HepG2 (cell line): ENCODE measurements around the gene EBF3. TPM values are rescaled to one million over a fixed set of nuclear protein-coding genes. Genes with fewer than 3 reads are reported as not detected.
A peak's percentile ranks its signal among the peaks of the same experiment; 100 is the strongest.

ENCODE experiments used
- ATAC-seq: fragments of 200-7000 bp; cut with Tn5 transposase; 3 replicates; pipeline ENCODE4 v1.9.1; 2020; ENCODE audit warnings: mild to moderate bottlenecking, moderate library complexity
- BruUV-seq: library from RNA; stranded (reverse); fragments of 400-500 nt; replicated peaks from 2 replicates; lab custom pipeline; 2021; lab: Mats Ljungman, UMichigan
- CTCF ChIA-PET: fragments of 300-600 bp; formaldehyde crosslinking; extraction: SDS; loops from one replicate; lab custom pipeline; 2021; ENCODE audit warnings: low total read pairs, inconsistent platforms, low intra/inter-chr PET ratio; lab: Yijun Ruan, JAX
- POLR2A ChIA-PET: fragments of 350-600 bp; sonication (Branson Sonifier 250); formaldehyde crosslinking; loops from one replicate; lab custom pipeline; 2020; ENCODE audit warnings: antibody characterized with exemption, inconsistent platforms; lab: Yijun Ruan, JAX
- DNase-seq: peaks from one replicate; pipeline ENCODE4 v3.0.0-alpha.2; 2015; ENCODE audit warnings: low spot score
- FAIRE-seq: peaks from 3 replicates; lab custom pipeline; 2011; peaks lifted over from hg19 to GRCh38; lab: Jason Lieb, UNC
- H2AFZ ChIP-seq: one replicate; pipeline ENCODE4 v1.6.1; 2011; ENCODE audit warnings: low read length, inconsistent platforms
- H3K27ac ChIP-seq: fragments of 300-600 bp; 3 replicates; pipeline ENCODE4 v1.8.0; 2011; ENCODE audit warnings: mixed run types, mild to moderate bottlenecking, mixed read lengths, low read length, inconsistent platforms; ENCODE audit not compliant: insufficient read depth; ENCODE audit errors: extremely low read length
- H3K27me3 ChIP-seq, 2 experiments: fragments of 200-600 bp in 1 of 2; 2 replicates in 1 of 2; 3 replicates in 1 of 2; pipeline versions ENCODE4 v1.6.0 to v1.8.0; 2011; ENCODE audit warnings: low read length in 2 of 2, mild to moderate bottlenecking in 2 of 2, moderate library complexity in 2 of 2, inconsistent platforms in 1 of 2; ENCODE audit not compliant: insufficient read depth in 2 of 2, control insufficient read depth in 1 of 2
- H3K36me3 ChIP-seq, 2 experiments: fragments of 200-600 bp in 1 of 2; replicated peaks in 1 of 2; 2 replicates in 1 of 2; 3 replicates in 1 of 2; pipeline versions ENCODE4 v1.5.1 to v1.8.0; 2011; ENCODE audit warnings: low read length in 2 of 2, inconsistent platforms in 1 of 2; ENCODE audit not compliant: insufficient read depth in 2 of 2, control insufficient read depth in 1 of 2
- H3K4me1 ChIP-seq: 2 replicates; pipeline ENCODE4 v1.5.1; 2012; ENCODE audit warnings: low read length, inconsistent platforms; ENCODE audit not compliant: insufficient read depth
- H3K4me2 ChIP-seq: 2 replicates; pipeline ENCODE4 v1.6.0; 2011; ENCODE audit warnings: low read depth, low read length, inconsistent platforms
- H3K4me3 ChIP-seq, 3 experiments: fragments of 200-600 bp in 1 of 3; sonication (generic), shearing (Covaris generic) in 1 of 3; replicated peaks in 1 of 3; 2 replicates each; pipeline ENCODE4 v1.5.1; 2011 to 2016; ENCODE audit warnings: low read length in 3 of 3, inconsistent platforms in 2 of 3, low read depth in 2 of 3, mild to moderate bottlenecking in 2 of 3, control low read depth in 1 of 3, mixed read lengths in 1 of 3; ENCODE audit not compliant: insufficient read depth in 1 of 3
- H3K79me2 ChIP-seq: one replicate; pipeline ENCODE4 v1.6.1; 2011; ENCODE audit warnings: low read length, inconsistent platforms; ENCODE audit not compliant: insufficient read depth
- H3K9ac ChIP-seq: 2 replicates; pipeline ENCODE4 v1.6.0; 2011; ENCODE audit warnings: mild to moderate bottlenecking, low read depth, low read length, inconsistent platforms; ENCODE audit not compliant: insufficient read depth
- H3K9me3 ChIP-seq: 2 replicates; pipeline ENCODE4 v1.5.1; 2012; ENCODE audit warnings: mild to moderate bottlenecking, low read length
- H4K20me1 ChIP-seq: 2 replicates; pipeline ENCODE4 v1.6.0; 2011; ENCODE audit warnings: inconsistent platforms, mild to moderate bottlenecking, low read length, moderate library complexity; ENCODE audit not compliant: insufficient read depth
- CBX2 ChIP-seq, 2 experiments: fragments of 200-600 bp in 1 of 2; sonication (generic); formaldehyde crosslinking in 1 of 2; IDR thresholded peaks; 2 replicates each; pipeline versions ENCODE4 v1.7.0 to v1.8.1; 2018 to 2022; ENCODE audit warnings: low read depth in 2 of 2, low read length in 1 of 2, mild to moderate bottlenecking in 1 of 2, missing genetic modification reagents in 1 of 2
- CEBPG ChIP-seq: IDR thresholded peaks from 2 replicates; pipeline ENCODE4 v1.6.1; 2016
- GATAD1 ChIP-seq: IDR thresholded peaks from 2 replicates; pipeline ENCODE4 v1.6.1; 2016; ENCODE audit warnings: missing genetic modification reagents, missing compliant biosample characterization
- HOXD1 ChIP-seq: sonication (generic); formaldehyde crosslinking; IDR thresholded peaks from 2 replicates; pipeline ENCODE4 v1.5.0; 2020; ENCODE audit warnings: missing genetic modification reagents
- IRF2 ChIP-seq: IDR thresholded peaks from 2 replicates; pipeline ENCODE4 v1.6.1; 2018; ENCODE audit warnings: missing genetic modification reagents, missing compliant biosample characterization
- RXRB ChIP-seq: IDR thresholded peaks from 2 replicates; pipeline ENCODE4 v1.6.1; 2016; ENCODE audit warnings: borderline replicate concordance, missing genetic modification reagents, missing compliant biosample characterization
- STAG1 ChIP-seq: sonication (generic); formaldehyde crosslinking; IDR thresholded peaks from 2 replicates; pipeline ENCODE4 v1.4.0; 2020; ENCODE audit warnings: missing genetic modification reagents
- ZNF33B ChIP-seq: sonication (generic); formaldehyde crosslinking; IDR thresholded peaks from 2 replicates; pipeline ENCODE4 v1.5.1; 2020; ENCODE audit warnings: mild to moderate bottlenecking, missing genetic modification reagents
- ZNF510 ChIP-seq: sonication (generic); formaldehyde crosslinking; IDR thresholded peaks from 2 replicates; pipeline ENCODE4 v1.4.0; 2020; ENCODE audit warnings: low read depth, mild to moderate bottlenecking, missing genetic modification reagents
- WGBS: methylation state at CpG from one replicate; pipeline ENCODE4 v1.1.6; 2017; ENCODE audit warnings: low lambda C conversion rate; 5-methylcytosine and 5-hydroxymethylcytosine counted together
- in situ Hi-C: cut with HindIII; loops from 2 replicates; pipeline ENCODE4 v1.10.0; 2017; ENCODE audit warnings: low pct_unique_long_range_greater_than_20kb; ENCODE audit not compliant: extremely low pct_ligation_motif_present
- intact Hi-C: fragments of 100-400 bp; cut with micrococcal nuclease; formaldehyde crosslinking; loops from one replicate; pipeline ENCODE4 v1.10.0; 2022; ENCODE audit not compliant: unreplicated experiment
- polyA plus RNA-seq, 8 experiments: library from polyadenylated mRNA; depleted of rRNA in 3 of 8; stranded (reverse) in 7 of 8; unstranded in 1 of 8; fragments of >200 nt; fragmentation: Illumina TruSeq in 4 of 8; extraction: Trizol in 4 of 8; gene quantifications; 2 replicates each; pipeline versions ENCODE4 v1.2.1 to v1.2.3, GENCODE V29; 2011 to 2016; ENCODE audit warnings: low read depth in 4 of 8, missing spikeins in 1 of 8, mixed read lengths in 1 of 8; ENCODE audit not compliant: insufficient read depth in 1 of 8
- total RNA-seq, 5 experiments: library from RNA; depleted of rRNA; stranded (reverse); fragments of >200 nt; fragmentation: Illumina TruSeq; extraction: Trizol; gene quantifications; 2 replicates each; pipeline ENCODE4 v1.2.3, GENCODE V29; 2016; ENCODE audit warnings: low read depth in 1 of 5
- TF ChIP-seq, protein P1 (sequence below): sonication (generic); formaldehyde crosslinking; IDR thresholded peaks from 2 replicates; pipeline ENCODE4 v1.5.0; 2020; ENCODE audit warnings: mild to moderate bottlenecking, missing genetic modification reagents, moderate library complexity
- TF ChIP-seq, protein P2 (sequence below): sonication (generic); formaldehyde crosslinking; IDR thresholded peaks from 2 replicates; pipeline ENCODE4 v1.4.0; 2020; ENCODE audit warnings: mild to moderate bottlenecking, missing genetic modification reagents
- TF ChIP-seq, protein P3 (sequence below): sonication (generic); formaldehyde crosslinking; conservative IDR thresholded peaks from 2 replicates; pipeline ENCODE4 v1.4.0; 2020; ENCODE audit warnings: missing genetic modification reagents
- TF ChIP-seq, protein P4 (sequence below): sonication (generic); formaldehyde crosslinking; IDR thresholded peaks from 2 replicates; pipeline ENCODE4 v1.4.0; 2020; ENCODE audit warnings: missing genetic modification reagents, mild to moderate bottlenecking, borderline replicate concordance

EBF3 gene
- total and polyA plus RNA-seq, 2 of the 13 experiments (the other 11 are each of a cell fraction or from before 2014, with no cell fraction given), result not detected

DNA sequence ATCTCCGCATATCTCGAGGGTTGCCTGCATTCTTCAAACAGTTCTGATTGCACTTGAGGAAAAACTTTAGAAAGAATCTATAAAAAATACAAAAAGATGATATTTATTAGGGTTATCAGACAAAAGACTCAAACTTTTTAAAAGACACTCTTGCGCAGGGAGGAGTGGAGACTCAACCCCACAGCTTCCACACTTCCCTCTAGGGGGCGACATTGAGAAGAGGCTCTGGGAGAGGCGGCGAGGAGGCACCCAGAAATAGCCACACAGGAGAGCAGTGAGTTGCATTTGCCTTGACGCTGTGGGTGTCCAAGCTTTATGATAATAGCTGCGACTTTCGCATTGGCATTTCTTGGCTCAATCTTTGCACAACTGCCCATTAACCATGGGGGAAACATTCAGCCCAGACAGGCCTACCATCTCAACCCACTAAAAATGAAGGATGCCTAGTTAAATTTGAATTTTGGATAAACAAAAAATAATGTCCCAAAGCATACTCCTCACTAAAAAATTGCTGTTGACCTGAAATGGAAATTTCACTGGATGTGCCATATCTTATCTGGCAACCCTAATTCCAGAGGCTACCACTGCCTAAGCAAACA, 86.2 kb downstream of the EBF3 start:
- POLR2A ChIA-PET, result no interaction called here
- in situ Hi-C loops, result no loop called here
- CTCF ChIA-PET, result no interaction called here
- TF ChIP-seq CEBPG (no peak), STAG1 (peak; percentile 27; the same call in 1 of the 2 replicates)
- TF ChIP-seq, protein P1, sequence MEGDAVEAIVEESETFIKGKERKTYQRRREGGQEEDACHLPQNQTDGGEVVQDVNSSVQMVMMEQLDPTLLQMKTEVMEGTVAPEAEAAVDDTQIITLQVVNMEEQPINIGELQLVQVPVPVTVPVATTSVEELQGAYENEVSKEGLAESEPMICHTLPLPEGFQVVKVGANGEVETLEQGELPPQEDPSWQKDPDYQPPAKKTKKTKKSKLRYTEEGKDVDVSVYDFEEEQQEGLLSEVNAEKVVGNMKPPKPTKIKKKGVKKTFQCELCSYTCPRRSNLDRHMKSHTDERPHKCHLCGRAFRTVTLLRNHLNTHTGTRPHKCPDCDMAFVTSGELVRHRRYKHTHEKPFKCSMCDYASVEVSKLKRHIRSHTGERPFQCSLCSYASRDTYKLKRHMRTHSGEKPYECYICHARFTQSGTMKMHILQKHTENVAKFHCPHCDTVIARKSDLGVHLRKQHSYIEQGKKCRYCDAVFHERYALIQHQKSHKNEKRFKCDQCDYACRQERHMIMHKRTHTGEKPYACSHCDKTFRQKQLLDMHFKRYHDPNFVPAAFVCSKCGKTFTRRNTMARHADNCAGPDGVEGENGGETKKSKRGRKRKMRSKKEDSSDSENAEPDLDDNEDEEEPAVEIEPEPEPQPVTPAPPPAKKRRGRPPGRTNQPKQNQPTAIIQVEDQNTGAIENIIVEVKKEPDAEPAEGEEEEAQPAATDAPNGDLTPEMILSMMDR, result peak; percentile 53
- TF ChIP-seq, protein P2, sequence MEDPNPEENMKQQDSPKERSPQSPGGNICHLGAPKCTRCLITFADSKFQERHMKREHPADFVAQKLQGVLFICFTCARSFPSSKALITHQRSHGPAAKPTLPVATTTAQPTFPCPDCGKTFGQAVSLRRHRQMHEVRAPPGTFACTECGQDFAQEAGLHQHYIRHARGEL (CRISPR knock-in tag), result peak; percentile 90; the same call in 1 of the 2 replicates
- TF ChIP-seq, all 625 proteins: peak for 3
- BruUV-seq, result no TSS peak
- Histone ChIP-seq H3K9me3 (no peaks in the 10 kb centered on the region), H3K36me3 (no peaks in the 10 kb centered on the region), H3K27me3 (peaks cover 1 to 27% of the 10 kb centered on the region in 2 experiments; a peak in 2 of 5 replicates), H3K4me1 (no peaks in the 10 kb centered on the region), H4K20me1 (no peaks in the 10 kb centered on the region), H2AFZ (no peak overlapping the region), H3K27ac (no peak overlapping the region), H3K4me2 (no peak overlapping the region), H3K4me3 (no peak overlapping the region), H3K9ac (no peak overlapping the region), H3K79me2 (no peaks in the 10 kb centered on the region)
- no peak for FAIRE-seq
- 35% methylated on average over 9 of the region's 9 CpGs for WGBS
- intact Hi-C loops, result no loop called here
- DNase-seq, result peak; percentile 28
- peak; percentile 70 for ATAC-seq

DNA sequence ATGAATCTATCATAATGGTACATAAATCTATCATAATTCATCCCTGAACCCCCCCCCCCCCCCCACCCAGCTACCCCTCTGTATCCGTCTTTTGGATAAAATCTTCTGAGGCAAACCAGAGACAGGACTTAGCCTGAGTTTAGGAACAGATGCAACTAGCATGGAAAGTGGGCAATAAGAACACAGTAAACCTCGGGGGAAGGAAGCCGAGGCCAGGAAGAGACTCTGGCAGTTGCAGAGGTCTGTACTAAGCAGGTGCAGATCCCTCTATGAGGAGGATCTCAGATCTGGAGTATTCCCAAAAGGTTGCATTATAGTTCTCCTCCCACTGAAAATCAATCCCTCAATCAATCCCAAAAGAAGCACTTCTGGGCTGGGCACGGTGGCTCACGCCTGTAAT, 87.2 kb downstream of the EBF3 start:
- 69% methylated on average over 5 of the region's 5 CpGs for WGBS
- Histone ChIP-seq H2AFZ (no peak overlapping the region), H3K9me3 (no peaks in the 10 kb centered on the region), H4K20me1 (no peaks in the 10 kb centered on the region), H3K9ac (no peak overlapping the region), H3K36me3 (no peaks in the 10 kb centered on the region), H3K4me3 (no peak overlapping the region), H3K4me1 (no peaks in the 10 kb centered on the region), H3K27me3 (peaks cover 1 to 22% of the 10 kb centered on the region in 2 experiments; a peak in 2 of 5 replicates), H3K79me2 (no peaks in the 10 kb centered on the region), H3K4me2 (no peak overlapping the region), H3K27ac (no peak overlapping the region)
- ATAC-seq (no peak), FAIRE-seq (no peak), DNase-seq (no peak)
- ChIA-PET POLR2A (no interaction called here), CTCF (no interaction called here)
- intact Hi-C loops (no loop called here), in situ Hi-C loops (no loop called here)
- TF ChIP-seq RXRB (CRISPR knock-in tag) (no peak), ZNF33B (CRISPR knock-in tag) (no peak), GATAD1 (CRISPR knock-in tag) (no peak), HOXD1 (CRISPR knock-in tag) (no peak), ZNF510 (CRISPR knock-in tag) (no peak), CBX2 (IDR thresholded peaks at IDR 0.05; ENCODE audit: low read depth, low read length) (no peak), CBX2 (CRISPR knock-in tag; IDR thresholded peaks at IDR 0.05; ENCODE audit: low read depth) (no peak), IRF2 (no peak)
- TF ChIP-seq, protein P3, sequence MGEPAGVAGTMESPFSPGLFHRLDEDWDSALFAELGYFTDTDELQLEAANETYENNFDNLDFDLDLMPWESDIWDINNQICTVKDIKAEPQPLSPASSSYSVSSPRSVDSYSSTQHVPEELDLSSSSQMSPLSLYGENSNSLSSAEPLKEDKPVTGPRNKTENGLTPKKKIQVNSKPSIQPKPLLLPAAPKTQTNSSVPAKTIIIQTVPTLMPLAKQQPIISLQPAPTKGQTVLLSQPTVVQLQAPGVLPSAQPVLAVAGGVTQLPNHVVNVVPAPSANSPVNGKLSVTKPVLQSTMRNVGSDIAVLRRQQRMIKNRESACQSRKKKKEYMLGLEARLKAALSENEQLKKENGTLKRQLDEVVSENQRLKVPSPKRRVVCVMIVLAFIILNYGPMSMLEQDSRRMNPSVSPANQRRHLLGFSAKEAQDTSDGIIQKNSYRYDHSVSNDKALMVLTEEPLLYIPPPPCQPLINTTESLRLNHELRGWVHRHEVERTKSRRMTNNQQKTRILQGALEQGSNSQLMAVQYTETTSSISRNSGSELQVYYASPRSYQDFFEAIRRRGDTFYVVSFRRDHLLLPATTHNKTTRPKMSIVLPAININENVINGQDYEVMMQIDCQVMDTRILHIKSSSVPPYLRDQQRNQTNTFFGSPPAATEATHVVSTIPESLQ (CRISPR knock-in tag), result no peak
- TF ChIP-seq, protein P4, sequence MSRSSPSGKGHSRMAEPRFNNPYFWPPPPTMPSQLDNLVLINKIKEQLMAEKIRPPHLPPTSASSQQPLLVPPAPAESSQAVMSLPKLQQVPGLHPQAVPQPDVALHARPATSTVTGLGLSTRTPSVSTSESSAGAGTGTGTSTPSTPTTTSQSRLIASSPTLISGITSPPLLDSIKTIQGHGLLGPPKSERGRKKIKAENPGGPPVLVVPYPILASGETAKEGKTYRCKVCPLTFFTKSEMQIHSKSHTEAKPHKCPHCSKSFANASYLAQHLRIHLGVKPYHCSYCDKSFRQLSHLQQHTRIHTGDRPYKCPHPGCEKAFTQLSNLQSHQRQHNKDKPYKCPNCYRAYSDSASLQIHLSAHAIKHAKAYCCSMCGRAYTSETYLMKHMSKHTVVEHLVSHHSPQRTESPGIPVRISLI (CRISPR knock-in tag), result no peak
- BruUV-seq, result no TSS peak
